HEK293 (cell line): ENCODE results near the gene SYPL2.

Source experiments
- CTCF ChIP-seq: fragments of 450-650 bp; formaldehyde crosslinking; IDR thresholded peaks from 2 replicates; pipeline ENCODE4 v1.5.1; 2016; ENCODE audit warnings: missing biosample characterization, missing genetic modification characterization
- YY1 ChIP-seq: fragments of 450-650 bp; formaldehyde crosslinking; IDR thresholded peaks from 2 replicates; pipeline ENCODE4 v1.5.1; 2018; ENCODE audit warnings: missing biosample characterization, missing genetic modification characterization
- ZNF324 ChIP-seq: fragments of 450-650 bp; formaldehyde crosslinking; IDR thresholded peaks from 2 replicates; pipeline ENCODE4 v1.5.1; 2016; ENCODE audit warnings: missing biosample characterization, missing genetic modification characterization

- TF ChIP-seq ZNF324 (tag by site-specific recombination) (no peak), YY1 (no peak), CTCF (tag by site-specific recombination) (no peak)
Observed at GRCh38 chr1:109516872-109517271, 50.5 kb downstream of the SYPL2 start.
